ENCODE data around the gene GLI3.

The GLI3 gene

DNA sequence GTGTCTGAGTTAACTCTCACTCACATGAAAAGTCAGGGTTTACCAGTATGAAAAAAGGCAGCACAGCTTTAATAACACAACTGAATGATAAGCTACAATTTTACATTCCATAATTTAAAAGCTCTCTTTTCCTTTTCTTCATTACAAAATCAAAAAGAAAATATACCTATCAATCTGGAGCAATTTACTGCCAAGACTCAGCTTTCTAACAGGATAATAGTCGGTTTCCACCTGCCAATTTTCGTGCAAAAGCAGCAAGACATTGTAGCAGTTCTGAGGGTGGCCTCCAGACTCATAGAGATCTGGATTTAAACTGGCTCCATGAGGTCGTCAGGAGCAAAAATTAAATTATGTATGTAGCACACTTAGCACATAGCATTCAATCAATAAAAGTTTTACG lies 191.0 kb downstream of the GLI3 start:
- DNase-seq (ENCODE audit: low read depth in 1 of 2, low spot score in 1 of 2) = no peak

DNA sequence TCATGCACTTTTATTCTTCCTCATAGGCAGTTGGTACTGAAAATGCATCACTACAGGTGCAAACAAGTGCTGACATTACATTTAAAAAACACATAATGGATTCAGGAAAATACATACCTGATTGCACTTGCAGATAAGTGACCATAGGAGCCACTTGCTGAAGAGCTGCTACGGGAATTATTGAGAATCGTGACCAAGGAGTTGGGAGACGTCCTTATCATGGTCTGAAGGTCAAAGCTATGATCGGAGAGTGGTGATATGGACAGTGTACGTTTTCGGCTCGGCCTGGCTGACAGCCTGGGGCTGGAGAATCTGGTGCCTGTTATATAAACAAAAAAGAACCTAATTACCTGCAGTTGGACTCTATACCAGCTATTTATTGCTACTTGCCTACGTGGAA lies 197.1 kb downstream of the GLI3 start:
- DNase-seq (ENCODE audit: low read depth in 1 of 2, low spot score in 1 of 2) = no peak

DNA sequence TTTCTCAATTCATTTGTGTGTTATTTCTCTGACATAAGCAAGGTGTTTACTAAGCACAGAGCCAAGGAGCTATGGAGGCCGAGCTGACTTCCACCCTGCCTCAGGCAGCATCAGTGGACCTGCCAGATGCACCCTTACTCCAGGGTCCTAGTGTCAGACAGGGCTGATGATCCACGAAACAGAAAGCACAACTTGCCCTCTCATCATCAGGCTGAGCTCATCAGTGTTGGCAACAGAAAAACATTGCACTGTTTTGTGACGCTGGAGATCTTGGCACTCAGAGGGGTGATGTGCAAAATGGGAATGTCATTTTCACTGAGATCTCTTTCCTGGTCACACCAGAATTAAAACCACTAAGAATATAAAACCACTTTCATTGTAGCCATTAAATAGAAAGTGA lies 201.8 kb downstream of the GLI3 start:
- no peak for DNase-seq (ENCODE audit: low read depth in 1 of 2, low spot score in 1 of 2)

GRCh38 chr7:42033480-42033879 lies 203.5 kb downstream of the GLI3 start:
- no peak for DNase-seq (ENCODE audit: low read depth in 1 of 2, low spot score in 1 of 2)

- DNase-seq (ENCODE audit: low read depth in 1 of 2, low spot score in 1 of 2) = no peak
Observed at GRCh38 chr7:42029405-42029804, 207.6 kb downstream of the GLI3 start.

DNA sequence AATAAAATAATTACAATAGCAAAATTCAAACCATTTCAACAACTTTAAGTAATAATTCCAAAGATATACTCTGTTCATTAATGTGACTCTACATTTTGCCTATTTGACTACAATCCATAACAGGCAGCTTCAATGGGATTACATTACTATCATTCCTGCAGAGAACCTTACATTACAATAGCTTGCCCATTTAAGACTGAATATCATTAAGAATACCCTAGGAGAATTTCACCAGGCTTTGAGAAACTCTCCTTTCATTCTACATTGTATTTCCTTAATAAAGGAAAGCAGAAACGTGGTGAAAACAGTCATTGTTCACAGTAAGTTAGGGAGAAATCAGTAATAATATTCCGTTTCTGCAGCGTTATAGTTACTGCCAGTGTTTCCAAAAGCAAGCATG lies 209.5 kb downstream of the GLI3 start:
- DNase-seq (ENCODE audit: low read depth in 1 of 2, low spot score in 1 of 2) = no peak

DNA sequence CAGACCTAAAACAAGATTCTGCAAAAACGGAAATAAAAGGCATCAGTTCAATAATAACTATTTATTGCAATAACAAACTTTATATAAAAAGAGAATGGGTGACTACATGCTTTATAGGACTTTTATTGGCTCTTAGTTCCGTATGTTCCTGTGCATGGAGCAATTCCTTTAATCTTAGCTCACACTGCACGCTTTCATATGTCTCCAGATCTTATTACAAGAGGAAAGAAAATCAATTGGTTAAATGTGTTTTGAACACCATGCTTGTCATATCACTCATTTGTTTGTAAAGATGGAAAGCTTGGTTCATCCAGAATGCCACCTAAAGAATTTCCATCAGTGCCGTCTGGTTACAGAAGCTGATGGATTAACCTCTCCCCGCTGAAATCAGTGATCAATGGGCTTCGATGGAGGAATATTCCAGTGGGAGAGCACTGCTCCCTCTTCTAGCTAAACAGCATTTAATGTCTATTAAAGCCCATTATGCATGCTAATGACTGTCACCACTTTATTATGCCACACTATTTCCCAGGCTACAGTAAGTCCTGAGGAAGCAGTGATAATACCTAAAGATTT lies 210.3 kb downstream of the GLI3 start:
- no peak for DNase-seq (ENCODE audit: low read depth in 1 of 2, low spot score in 1 of 2)

DNA sequence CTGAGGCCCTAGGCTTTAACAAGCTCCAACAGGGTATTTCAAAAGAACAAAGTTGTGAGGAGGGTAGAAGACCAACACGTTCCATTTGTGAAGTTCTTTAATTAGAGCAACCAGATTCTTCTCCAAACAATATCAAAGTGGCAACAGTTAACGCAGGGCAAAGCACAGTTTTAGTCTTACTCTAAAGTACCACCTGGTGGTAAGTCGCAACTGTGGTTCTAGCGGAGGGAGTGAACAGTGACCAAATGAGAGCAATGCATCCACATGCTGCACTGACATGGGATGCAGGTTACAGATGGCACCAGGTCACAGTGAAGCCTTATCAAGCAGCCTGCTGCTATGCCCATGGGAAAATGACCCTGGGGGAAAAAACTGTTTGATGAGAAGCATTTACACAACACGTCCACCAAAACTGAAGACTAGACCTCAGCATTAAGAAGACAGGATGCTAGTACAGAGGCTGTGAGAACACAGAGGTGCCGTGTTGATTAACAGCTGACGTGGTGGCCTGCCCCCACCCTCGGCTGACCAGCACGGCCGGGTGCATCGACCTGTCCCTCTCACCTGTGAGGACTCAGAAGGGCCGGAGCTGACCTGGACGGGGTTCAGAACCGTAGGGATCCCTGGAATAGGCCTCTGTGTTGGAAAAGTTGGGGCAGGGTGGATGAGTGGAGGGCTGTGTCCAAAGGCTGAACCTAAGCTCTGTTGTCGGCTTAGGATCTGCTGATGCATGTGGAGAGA lies 211.2 kb downstream of the GLI3 start:
- DNase-seq (ENCODE audit: low read depth in 1 of 2, low spot score in 1 of 2) = no peak

DNA sequence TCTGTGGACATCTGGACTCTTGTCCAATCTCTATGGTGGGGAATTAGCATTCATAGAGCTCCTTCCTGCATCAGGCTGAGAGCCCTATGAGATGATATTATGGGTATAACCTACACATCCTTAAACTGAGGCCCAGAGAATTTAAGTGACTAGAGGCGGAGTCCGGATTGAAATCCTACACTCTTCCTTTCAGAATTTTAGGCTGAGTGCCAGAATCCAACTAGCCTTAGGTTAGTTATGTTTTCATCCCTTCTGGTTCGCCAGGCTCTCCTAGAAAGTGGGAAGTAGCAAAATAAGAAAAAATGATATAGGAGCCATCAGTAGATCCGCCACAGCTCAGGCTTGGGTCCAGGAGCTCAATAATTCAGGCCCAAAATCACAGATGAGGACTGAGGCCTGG lies 212.5 kb downstream of the GLI3 start:
- no peak for DNase-seq (ENCODE audit: low read depth in 1 of 2, low spot score in 1 of 2)

DNA sequence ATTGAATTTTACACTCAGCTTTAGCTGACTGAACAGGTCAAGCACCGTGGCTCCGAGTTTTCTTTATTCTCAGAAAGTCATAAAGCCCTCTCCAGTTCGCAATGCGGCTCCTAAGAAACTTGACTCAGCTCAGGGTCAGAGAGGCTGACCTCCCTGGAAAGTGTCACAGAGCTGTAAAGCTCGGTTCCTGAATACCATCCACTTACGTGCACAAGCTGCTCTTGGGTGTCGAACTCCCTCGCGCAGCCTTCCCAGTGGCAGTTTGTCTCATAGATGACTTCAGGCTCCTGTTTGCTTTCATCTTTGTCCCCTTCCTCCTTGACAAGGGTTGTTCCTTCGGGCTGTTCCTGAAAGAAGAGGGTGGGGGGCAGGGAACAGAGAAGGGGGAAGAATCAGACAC lies 213.7 kb downstream of the GLI3 start:
- no peak for DNase-seq (ENCODE audit: low read depth in 1 of 2, low spot score in 1 of 2)

DNA sequence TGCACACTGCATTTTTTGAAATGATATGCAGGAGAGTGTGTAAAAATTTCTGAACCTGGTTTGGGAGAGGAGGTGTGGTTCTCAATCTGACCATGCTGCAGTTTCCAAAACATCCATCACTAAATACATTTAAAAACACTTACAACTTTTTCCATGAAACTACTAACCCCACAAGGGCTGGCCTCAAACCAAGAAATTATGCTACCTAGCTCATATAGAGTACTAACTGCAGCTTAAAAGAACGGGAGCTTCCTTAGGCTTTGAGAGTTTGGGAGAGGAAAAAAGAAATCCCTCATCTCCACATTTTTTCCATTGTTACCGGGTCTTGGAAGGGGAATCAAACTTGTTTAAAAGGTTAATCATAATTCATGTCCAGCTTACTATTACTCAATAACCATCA lies 214.2 kb downstream of the GLI3 start:
- no peak for DNase-seq (ENCODE audit: low read depth in 1 of 2, low spot score in 1 of 2)

GRCh38 chr7:42022056-42022455 lies 215.0 kb downstream of the GLI3 start:
- DNase-seq (ENCODE audit: low read depth in 1 of 2, low spot score in 1 of 2) = no peak

DNA sequence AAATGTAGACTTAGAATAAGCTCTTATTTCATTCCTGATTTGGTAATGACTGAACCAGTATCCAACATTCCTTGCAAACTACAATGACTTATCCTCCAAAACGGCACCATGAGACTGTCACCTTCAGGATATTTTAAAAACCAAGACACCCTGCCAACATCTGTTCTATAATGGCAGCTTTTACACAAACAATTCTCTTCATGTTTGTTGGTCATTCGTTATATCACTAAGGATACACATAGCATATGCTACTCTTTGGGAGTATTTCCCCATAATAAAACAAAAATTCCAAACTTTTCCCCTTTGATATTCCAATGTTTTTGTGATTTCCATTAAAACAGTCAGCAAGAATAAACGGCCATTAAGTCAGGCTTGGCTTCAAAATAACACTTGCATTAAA lies 215.4 kb downstream of the GLI3 start:
- no peak for DNase-seq (ENCODE audit: low read depth in 1 of 2, low spot score in 1 of 2)

DNA sequence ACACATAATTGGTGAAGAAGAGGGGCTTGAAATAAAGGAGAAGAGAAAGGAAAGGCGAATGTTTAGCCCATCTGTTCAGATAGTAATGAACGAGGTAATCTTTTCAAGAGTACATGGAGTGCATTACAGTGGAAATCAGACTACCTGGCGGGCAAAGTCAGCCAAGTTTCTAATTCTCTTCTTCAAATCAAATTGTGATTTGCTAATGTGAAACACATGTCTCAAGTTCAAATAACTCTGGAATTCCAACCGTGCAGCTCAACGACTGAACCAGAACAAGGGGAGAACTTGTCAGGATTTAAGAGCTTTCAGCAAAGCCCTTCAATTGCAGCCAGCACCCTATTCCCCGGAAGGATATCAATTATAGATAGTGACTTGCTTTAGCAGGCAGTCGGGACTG lies 216.9 kb downstream of the GLI3 start:
- DNase-seq (ENCODE audit: low read depth in 1 of 2, low spot score in 1 of 2) = no peak

DNA sequence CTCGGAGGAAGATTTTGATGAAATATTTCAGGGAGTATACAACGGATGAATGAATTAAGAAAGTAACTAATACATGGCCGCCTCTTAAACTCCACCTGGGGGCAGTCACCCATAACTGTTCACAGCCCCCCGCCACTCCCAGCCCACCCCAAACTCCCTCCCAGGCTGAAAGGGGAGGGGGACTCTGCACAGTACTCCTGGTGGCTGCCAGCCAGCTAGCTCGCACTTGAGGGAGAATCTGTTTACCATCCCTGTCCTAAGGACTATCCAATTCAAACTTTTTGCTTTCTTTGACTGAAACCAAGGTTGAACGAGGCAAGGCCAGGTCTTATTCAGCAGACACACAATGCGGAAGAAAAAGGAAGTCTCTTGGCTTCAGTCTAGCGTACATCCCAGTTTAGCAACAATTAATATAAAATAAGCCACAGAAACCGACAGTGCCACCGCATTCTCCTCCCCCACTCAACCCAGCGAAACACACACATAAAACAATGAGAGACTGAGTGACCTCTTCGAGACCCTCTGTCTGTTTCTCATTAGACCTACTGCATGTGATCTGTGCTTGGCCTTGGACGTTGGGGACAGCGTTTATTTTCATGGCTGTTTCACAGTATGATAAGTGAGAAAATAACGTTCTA lies 219.5 kb downstream of the GLI3 start:
- no peak for DNase-seq (ENCODE audit: low read depth in 1 of 2, low spot score in 1 of 2)

DNA sequence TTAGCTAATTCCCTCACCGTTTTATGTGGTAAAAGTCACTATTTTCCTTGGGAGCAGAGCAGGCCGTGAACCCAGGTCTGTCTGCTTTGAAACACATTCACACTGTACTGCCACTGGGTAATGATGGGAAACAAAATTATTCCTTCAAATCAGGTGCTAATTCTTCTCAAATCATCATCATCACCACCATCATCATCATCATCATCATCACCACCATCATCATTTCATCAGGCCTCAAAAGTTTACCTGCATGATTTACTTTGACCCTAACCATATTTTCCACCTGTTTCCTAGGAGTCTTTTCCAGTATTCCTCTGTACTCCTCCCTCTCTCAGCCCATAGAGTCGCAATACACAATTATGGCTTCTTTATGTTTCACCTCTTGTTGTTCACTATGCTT lies 220.5 kb downstream of the GLI3 start:
- DNase-seq (ENCODE audit: low read depth in 1 of 2, low spot score in 1 of 2) = no peak

DNA sequence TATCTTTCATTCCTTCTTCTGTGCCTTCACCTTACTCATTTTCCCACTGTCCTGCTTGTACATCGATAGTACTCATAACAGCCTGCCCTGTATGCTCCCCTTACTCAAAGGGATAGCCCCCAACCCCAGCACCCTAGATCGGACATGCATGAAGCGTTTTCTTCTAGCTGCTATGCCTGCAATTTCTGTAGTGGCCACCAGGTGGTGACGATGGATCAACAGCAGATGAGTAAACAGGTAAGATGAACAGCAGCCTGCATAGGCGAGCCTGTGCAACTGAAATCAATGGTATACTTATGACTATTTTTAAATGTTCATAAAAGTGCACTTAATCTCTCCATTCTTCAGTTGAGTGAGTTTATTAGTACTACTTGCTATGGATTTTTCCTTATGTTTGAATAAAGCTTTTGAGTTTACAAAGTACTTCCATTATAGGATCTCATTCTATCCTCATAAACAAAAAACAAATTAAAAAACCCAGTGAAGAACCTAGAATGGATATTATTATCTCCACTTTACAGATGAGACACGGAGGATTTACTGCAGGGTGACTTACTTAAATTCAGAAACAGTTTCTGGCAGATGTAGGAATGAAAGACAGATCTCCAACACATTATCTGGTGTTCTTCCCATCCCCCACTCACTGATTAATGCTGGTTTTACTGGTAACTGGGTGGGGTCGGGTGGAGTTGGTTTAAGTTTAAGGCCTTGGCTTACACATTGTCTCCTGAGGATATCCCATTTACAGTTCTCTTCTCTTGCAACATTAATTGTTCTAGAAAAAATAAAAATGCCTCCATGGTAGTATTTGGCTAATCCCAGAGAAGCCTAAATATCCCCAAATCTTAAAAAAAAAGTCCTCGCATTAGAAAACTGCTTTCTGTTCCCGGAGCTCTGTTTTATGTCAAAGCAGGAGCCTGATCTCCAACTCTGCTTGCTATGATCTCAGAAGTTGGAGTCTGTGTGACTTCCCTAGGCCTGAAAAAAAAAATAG lies 222.1 kb downstream of the GLI3 start:
- no peak for DNase-seq (ENCODE audit: low read depth in 1 of 2, low spot score in 1 of 2)

DNA sequence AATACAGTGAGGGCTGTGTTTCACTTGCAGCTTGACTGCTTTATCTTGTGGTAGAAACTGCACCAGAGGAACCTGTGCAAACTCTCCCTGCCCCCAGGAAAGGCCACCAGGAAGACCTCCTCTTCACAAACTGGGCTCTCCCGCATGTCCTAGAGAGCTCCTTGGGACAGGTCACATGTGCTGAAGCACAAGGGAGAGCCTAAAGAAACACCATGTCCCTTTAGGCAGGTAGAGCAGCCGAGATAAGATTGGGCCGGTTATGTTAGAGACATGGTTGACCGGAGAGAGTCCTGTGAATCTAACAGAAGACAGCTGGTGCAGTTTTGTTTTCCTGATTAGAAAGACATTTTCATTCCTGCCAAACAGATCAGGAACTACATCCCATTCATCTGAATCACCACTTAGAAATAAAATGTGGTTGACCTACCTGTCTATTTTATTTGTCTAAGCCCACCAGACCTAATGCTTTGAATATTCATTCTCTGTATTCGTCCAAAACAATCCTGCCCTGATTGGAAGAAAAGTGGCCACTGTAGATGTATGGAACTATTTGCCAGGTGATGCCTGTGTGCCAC lies 224.1 kb downstream of the GLI3 start:
- no peak for DNase-seq (ENCODE audit: low read depth in 1 of 2, low spot score in 1 of 2)

DNA sequence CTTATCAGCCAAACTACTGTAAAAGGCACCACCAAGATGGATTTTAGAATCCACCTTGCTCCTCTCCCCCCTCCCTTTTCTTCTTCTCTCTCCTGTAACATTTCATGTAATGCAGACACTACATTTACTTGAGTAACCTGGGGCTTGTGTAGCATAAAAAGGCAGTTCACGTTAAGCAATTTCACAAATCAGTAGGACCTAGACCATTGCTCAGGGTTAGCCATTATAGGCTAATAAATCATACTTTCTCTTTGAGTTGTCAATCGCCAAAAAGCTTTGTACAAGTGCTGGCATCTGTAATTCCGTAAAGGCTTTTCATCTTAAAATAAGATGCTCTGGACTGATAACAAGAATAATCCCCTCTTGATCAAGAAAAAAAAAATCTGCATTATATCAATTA lies 224.7 kb downstream of the GLI3 start:
- DNase-seq (ENCODE audit: low read depth in 1 of 2, low spot score in 1 of 2) = no peak

GRCh38 chr7:42011846-42012245 lies 225.2 kb downstream of the GLI3 start:
- DNase-seq (ENCODE audit: low read depth in 1 of 2, low spot score in 1 of 2) = no peak

- no peak for DNase-seq (ENCODE audit: low read depth in 1 of 2, low spot score in 1 of 2)
Observed at GRCh38 chr7:42010751-42011150, 226.3 kb downstream of the GLI3 start.

All from stimulated activated CD4-positive, alpha-beta T cell treated with anti-CD3 and anti-CD28 coated beads, Interleukin-15, amount 100 ng/mL, for 1 hour (primary cell).